Subcutaneous adipose tissue (tissue), 4 donors: ENCODE measurements around the gene NIN. TPM values are rescaled to one million over a fixed set of nuclear protein-coding genes. Genes with fewer than 3 reads are reported as not detected.

Source experiments
- CTCF ChIP-seq: fragments of 450-650 bp; IDR thresholded peaks from one replicate; pipeline ENCODE4 v1.5.1; 2016; ENCODE audit warnings: low read depth, mild to moderate bottlenecking, control low read depth, antibody characterized with exemption, moderate library complexity
- total RNA-seq, 4 donors: library from RNA; depleted of rRNA; stranded (reverse); fragments of >200 nt; gene quantifications; one replicate each; pipeline ENCODE4 v1.1.0, GENCODE V29; 2016

The NIN gene
- total RNA-seq, 4 donors from 2014 or later, result 33.2 to 44.0 (median 40.6) TPM

GRCh38 chr14:50837850-50838470, 7.0 kb upstream of the NIN start:
- TF ChIP-seq CTCF, result no peak

- no peak for TF ChIP-seq CTCF
Observed at GRCh38 chr14:50837271-50837670, 6.3 kb upstream of the NIN start.

DNA sequence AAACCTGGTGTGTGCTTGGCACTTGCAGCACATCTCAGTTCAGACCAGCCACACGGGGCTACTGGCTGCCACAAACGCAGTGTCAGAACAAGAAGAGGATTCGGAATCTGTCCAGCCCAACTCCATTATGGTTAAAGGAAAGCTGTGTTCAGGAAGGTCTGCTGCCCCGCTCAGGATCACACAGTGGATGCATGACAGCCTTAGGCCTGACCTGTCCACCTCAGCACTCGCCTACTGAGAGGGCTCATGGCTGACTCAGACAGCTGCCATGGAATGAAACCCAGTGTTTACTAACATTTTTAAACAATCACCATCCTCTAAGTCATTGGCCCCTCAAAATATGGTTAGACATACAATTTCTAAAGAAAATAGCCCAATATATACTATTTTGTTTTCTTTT, 5.6 kb upstream of the NIN start:
- TF ChIP-seq CTCF, result no peak

DNA sequence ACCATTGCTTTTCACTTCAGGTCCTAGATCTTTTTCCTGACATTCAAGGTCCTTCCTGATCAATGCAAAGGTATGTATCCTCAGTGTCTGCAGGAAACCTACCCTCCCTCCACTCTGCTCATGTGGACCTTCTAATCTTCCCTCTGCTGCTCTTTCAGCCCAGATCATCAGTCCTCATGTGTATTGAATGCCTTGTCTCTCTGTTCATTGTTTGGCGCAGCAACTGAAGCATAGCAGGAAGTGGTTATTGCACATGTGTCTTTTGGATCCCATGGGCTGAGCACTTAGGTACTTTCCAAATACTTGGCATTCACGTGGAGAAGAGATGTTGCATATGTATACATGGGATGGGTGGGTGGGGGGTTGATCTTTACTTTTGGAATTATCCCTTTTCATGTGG, 4.3 kb upstream of the NIN start:
- TF ChIP-seq CTCF, result no peak

- TF ChIP-seq CTCF, result no peak
Observed at GRCh38 chr14:50834802-50835276, 3.9 kb upstream of the NIN start.

- no peak for TF ChIP-seq CTCF
Observed at GRCh38 chr14:50832935-50833630, 2.1 kb upstream of the NIN start.

- no peak for TF ChIP-seq CTCF
Observed at GRCh38 chr14:50831726-50832168, 785 bp upstream of the NIN start.
